Activated CD8-positive, alpha-beta T cell treated with anti-CD3 and anti-CD28 coated beads for 36 hours (primary cell): Measurements from ENCODE around the gene RAB41. TPM values are rescaled to one million over a fixed set of nuclear protein-coding genes. Genes with fewer than 3 reads are reported as not detected.

Source experiments
- ATAC-seq: fragments of 200-7000 bp; cut with Tn5 transposase; one replicate; pipeline ENCODE4 v1.10.0; 2021; ENCODE audit warnings: mild to moderate bottlenecking, moderate library complexity
- CTCF ChIA-PET: fragments of 350-600 bp; sonication (Branson Sonifier 250); formaldehyde crosslinking; loops from one replicate; lab custom pipeline; 2021; ENCODE audit warnings: antibody characterized with exemption; lab: Charles Lee
- POLR2A ChIA-PET: fragments of 350-600 bp; sonication (Branson Sonifier 250); formaldehyde crosslinking; loops from one replicate; lab custom pipeline; 2021; ENCODE audit warnings: antibody characterized with exemption; lab: Charles Lee
- DNase-seq: peaks from one replicate; pipeline ENCODE4 v3.0.0-alpha.2; 2020
- H3K27ac Mint-ChIP-seq: one replicate; pipeline ENCODE4 v1.8.0; 2021; ENCODE audit warnings: mild to moderate bottlenecking, mixed read lengths
- H3K27me3 Mint-ChIP-seq: one replicate; pipeline ENCODE4 v1.8.0; 2021; ENCODE audit warnings: mixed read lengths
- H3K36me3 Mint-ChIP-seq: one replicate; pipeline ENCODE4 v1.8.0; 2021; ENCODE audit warnings: low read depth, mixed read lengths
- H3K4me1 Mint-ChIP-seq: one replicate; pipeline ENCODE4 v1.8.0; 2021; ENCODE audit warnings: low read depth, mixed read lengths
- H3K4me3 Mint-ChIP-seq: one replicate; pipeline ENCODE4 v1.8.0; 2021; ENCODE audit warnings: mild to moderate bottlenecking, moderate library complexity, mixed read lengths
- H3K9me3 Mint-ChIP-seq: one replicate; pipeline ENCODE4 v1.8.0; 2021; ENCODE audit warnings: mixed read lengths
- intact Hi-C: fragments of 100-400 bp; cut with micrococcal nuclease; formaldehyde crosslinking; loops from one replicate; pipeline ENCODE4 v1.10.0; 2022
- total RNA-seq, 2 experiments: library from RNA; stranded (reverse); gene quantifications; one replicate each; pipeline ENCODE4 v1.2.3, GENCODE V29; 2021
- TF ChIP-seq, protein P1 (sequence below): fragments of 200-600 bp; IDR thresholded peaks from one replicate; pipeline ENCODE4 v1.8.0; 2022; ENCODE audit warnings: antibody characterized with exemption, mild to moderate bottlenecking

Gene RAB41
- total RNA-seq, 2 experiments from 2014 or later, result not detected

DNA sequence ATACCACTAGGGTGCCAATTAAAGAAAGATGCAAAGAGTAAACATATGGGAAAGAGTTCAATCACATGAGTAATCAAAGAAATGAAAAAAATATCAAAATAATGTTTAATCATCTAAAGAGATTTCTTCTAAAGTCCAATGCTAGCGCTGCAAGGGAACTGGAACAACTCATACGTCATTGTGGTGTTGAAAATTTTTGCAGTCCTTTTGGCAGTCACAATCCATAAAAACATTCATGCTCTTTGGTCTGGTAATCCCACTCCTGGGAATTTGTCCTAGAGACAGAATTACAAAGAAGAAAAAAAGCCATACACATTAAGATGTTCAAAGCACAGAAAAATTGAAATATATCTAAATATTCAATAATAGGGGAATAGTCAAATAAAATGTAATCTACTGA, 26.5 kb upstream of the RAB41 start:
- intact Hi-C loops, result no loop called here
- Mint-ChIP-seq H3K27ac (no peak overlapping the region), H3K4me1 (peaks cover 22% of the 10 kb centered on the region), H3K9me3 (no peaks in the 10 kb centered on the region), H3K4me3 (no peak overlapping the region), H3K27me3 (no peaks in the 10 kb centered on the region), H3K36me3 (no peaks in the 10 kb centered on the region)
- TF ChIP-seq, protein P1, sequence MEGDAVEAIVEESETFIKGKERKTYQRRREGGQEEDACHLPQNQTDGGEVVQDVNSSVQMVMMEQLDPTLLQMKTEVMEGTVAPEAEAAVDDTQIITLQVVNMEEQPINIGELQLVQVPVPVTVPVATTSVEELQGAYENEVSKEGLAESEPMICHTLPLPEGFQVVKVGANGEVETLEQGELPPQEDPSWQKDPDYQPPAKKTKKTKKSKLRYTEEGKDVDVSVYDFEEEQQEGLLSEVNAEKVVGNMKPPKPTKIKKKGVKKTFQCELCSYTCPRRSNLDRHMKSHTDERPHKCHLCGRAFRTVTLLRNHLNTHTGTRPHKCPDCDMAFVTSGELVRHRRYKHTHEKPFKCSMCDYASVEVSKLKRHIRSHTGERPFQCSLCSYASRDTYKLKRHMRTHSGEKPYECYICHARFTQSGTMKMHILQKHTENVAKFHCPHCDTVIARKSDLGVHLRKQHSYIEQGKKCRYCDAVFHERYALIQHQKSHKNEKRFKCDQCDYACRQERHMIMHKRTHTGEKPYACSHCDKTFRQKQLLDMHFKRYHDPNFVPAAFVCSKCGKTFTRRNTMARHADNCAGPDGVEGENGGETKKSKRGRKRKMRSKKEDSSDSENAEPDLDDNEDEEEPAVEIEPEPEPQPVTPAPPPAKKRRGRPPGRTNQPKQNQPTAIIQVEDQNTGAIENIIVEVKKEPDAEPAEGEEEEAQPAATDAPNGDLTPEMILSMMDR, result no peak
- ATAC-seq (no peak), DNase-seq (no peak)
- ChIA-PET CTCF (no interaction called here), POLR2A (no interaction called here)

DNA sequence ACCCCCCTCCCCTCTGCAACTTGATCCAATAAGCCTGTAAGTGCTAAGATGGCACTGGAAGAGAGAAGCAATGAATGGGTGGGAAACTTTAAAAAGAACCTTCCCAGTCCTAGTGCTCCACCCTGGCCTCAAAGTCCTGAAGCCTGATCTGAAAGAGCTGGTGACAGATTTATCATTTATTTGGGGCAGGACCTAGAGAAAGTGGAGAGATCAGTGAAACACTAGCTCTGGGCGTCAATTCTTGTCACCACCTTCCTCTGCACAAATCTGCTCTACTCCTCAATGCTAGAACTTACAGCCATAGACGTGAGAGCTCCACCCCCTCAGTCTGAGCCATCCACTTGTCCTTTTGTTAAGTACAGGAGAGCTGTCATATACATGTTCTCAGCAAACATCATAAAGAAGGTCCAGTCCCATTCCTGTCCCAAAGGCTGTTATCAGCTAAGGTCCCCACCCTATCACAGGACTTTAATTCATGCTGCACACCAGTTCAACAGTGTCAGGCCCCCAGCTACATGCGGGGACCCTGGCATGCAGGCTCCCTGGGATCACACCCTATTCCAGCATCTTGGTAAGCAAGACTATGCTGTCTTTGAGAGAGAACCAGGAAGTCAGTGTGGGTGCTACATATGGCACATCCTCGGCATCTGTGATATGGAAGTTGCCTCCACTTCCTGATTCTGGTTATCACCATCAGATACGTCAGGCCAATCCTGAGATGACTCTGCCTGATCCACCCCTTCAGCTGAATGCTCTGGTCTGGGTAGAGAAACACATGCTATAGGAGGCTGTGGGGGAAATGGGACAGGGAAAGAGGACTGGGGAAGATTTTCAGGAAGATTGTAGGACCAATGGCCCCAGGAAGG, 24.3 kb upstream of the RAB41 start:
- H3K27me3 Mint-ChIP-seq, result no peaks in the 10 kb centered on the region
- ChIA-PET POLR2A (no interaction called here), CTCF (no interaction called here)
- intact Hi-C loops, result no loop called here
- no peak overlapping the region for H3K4me3 Mint-ChIP-seq
- ATAC-seq, result no peak
- DNase-seq, result no peak
- no peaks in the 10 kb centered on the region for H3K36me3 Mint-ChIP-seq
- peaks cover 21% of the 10 kb centered on the region for H3K4me1 Mint-ChIP-seq
- no peaks in the 10 kb centered on the region for H3K9me3 Mint-ChIP-seq
- H3K27ac Mint-ChIP-seq, result no peak overlapping the region
- TF ChIP-seq, protein P1, result no peak

DNA sequence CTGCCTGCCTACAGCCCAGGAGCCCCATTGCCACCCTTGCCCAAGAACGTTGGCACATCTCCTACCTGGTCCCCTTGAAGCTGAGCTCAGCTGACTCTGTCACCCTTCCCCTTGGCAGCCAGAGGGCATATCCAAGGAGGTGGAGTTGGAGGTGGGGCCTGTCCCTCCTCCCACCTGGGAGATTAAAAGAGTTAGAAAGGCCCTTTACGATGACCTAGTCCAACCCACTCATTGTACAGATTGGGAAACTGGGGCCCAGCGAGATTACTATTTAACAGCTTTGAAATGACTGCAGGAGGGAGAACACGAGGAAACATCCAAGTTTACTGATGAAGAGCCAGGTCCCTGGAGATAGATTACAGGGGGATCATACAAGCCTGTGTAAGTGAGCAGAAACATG, 21.9 kb upstream of the RAB41 start, which contains the start of gene P2RY4:
P2RY4 (minus strand) TSS at position 101 of the 400 bp plus-strand sequence. CDS start 580 bp downstream, outside the sequence.
- H3K4me3 Mint-ChIP-seq, result no peak within 1 kb of the TSS
- no peaks in the 10 kb centered on the region for H3K36me3 Mint-ChIP-seq
- TF ChIP-seq, protein P1, result no peak
- DNase-seq (no peak), ATAC-seq (no peak)
- ChIA-PET POLR2A (no interaction called here), CTCF (no interaction called here)
- H3K27me3 Mint-ChIP-seq, result no peaks in the 10 kb centered on the region
- no peaks in the 10 kb centered on the region for H3K9me3 Mint-ChIP-seq
- H3K27ac Mint-ChIP-seq, result no peak within 1 kb of the TSS
- intact Hi-C loops, result loop anchor here (5.0 kb wide), 1 partner anchor 63 kb away; no protein-coding TSS in a partner anchor
- H3K4me1 Mint-ChIP-seq, result no peaks in the 10 kb centered on the region

DNA sequence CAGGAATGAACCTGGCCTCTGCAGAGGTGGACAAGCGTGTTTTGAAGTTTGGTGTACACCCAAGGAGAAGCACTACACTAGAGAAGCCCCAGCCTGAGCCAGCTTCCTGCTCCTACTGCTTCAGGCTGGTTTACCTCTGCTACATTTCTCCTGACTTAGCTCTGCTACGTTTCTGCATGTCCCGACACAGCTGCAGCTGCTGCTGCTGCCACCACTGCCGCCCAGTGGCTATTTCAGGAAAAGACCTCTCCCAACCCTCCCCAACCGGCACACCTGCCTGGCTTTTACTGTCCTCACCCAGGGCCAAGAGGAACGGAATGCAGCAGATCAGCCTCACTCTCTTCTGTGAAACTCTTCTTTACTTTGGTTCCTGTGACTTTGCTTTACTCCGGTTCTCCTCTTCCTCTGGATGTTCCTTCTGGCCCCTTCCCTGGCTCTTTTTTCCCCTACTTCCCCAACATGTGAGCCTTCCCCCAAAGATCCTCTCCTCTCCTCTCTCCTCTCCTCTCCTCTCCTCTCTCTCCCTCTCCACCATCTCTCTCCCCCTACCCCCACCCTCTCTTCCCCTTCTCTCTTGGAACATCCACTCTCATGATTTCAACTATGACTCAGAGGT, 18.9 kb upstream of the RAB41 start:
- H3K4me3 Mint-ChIP-seq, result no peak overlapping the region
- no peaks in the 10 kb centered on the region for H3K36me3 Mint-ChIP-seq
- no peak overlapping the region for H3K27ac Mint-ChIP-seq
- ChIA-PET CTCF (interaction anchor here (1.0 to 1.1 kb wide), 2 partner anchors 10 to 24 kb away, joined by 3 to 5 read pairs; no protein-coding TSS in a partner anchor), POLR2A (no interaction called here)
- peak; percentile 67 for ATAC-seq
- peak; percentile 58 for DNase-seq
- intact Hi-C loops, result loop anchor here (5.0 kb wide), 1 partner anchor 66 kb away; no protein-coding TSS in a partner anchor
- no peaks in the 10 kb centered on the region for H3K27me3 Mint-ChIP-seq
- TF ChIP-seq, protein P1, result peak; percentile 14
- H3K9me3 Mint-ChIP-seq, result no peaks in the 10 kb centered on the region
- no peaks in the 10 kb centered on the region for H3K4me1 Mint-ChIP-seq

DNA sequence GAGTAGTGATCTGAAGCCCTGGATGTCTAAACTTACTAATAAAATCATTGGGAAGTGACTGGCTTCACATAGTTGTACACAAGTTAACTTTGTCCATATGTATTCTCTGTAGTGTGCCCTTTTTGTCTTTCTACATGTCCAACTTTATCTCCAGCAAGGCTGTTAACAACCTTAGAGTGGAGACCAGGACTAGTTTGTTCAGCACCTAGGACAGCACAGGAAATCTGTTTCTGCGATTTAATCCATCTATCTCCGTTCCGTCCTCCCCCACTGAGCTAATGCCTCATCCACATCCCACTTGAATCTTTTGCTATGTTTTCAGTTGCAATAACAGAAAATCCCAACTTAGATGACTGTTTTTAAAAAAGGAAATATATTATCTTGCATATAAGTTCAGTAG, 17.2 kb upstream of the RAB41 start:
- intact Hi-C loops, result loop anchor here (5.0 kb wide), 1 partner anchor 67 kb away; no protein-coding TSS in a partner anchor
- H3K4me1 Mint-ChIP-seq, result no peaks in the 10 kb centered on the region
- no peak for DNase-seq
- TF ChIP-seq, protein P1, result no peak
- no peak overlapping the region for H3K27ac Mint-ChIP-seq
- ChIA-PET CTCF (no interaction called here), POLR2A (no interaction called here)
- H3K27me3 Mint-ChIP-seq, result no peaks in the 10 kb centered on the region
- H3K36me3 Mint-ChIP-seq, result no peaks in the 10 kb centered on the region
- no peak for ATAC-seq
- H3K4me3 Mint-ChIP-seq, result no peak overlapping the region
- H3K9me3 Mint-ChIP-seq, result no peaks in the 10 kb centered on the region
